Skeletal muscle satellite cell (primary cell): Measurements from ENCODE around the gene CLIC5.

ENCODE experiments used
- H3K27me3 ChIP-seq: 2 replicates; pipeline ENCODE4 v1.7.0; 2013; ENCODE audit warnings: low read length; ENCODE audit not compliant: control insufficient read depth, insufficient read depth
- H3K36me3 ChIP-seq: 2 replicates; pipeline ENCODE4 v1.7.0; 2013; ENCODE audit warnings: mild to moderate bottlenecking, control low read depth, low read length; ENCODE audit not compliant: insufficient read depth
- H3K4me1 ChIP-seq: 2 replicates; pipeline ENCODE4 v1.7.0; 2013; ENCODE audit warnings: low read length; ENCODE audit not compliant: control insufficient read depth, insufficient read depth
- H3K4me2 ChIP-seq: 2 replicates; pipeline ENCODE4 v1.7.0; 2013; ENCODE audit warnings: mild to moderate bottlenecking, low read length
- H3K4me3 ChIP-seq: 2 replicates; pipeline ENCODE4 v1.7.0; 2013; ENCODE audit warnings: low read length
- H3K9ac ChIP-seq: 2 replicates; pipeline ENCODE4 v1.7.0; 2013; ENCODE audit warnings: mild to moderate bottlenecking, low read depth, low read length, moderate library complexity
- H3K9me3 ChIP-seq: replicated peaks from 2 replicates; pipeline ENCODE4 v1.7.0; 2013; ENCODE audit warnings: mild to moderate bottlenecking, control low read depth, low read length

The CLIC5 gene

GRCh38 chr6:46014046-46014445 is 1.6 kb downstream of the CLIC5 start:
- Histone ChIP-seq H3K36me3 (no peaks in the 10 kb centered on the region), H3K4me2 (no peak overlapping the region), H3K9ac (no peak overlapping the region), H3K27me3 (peaks cover 87% of the 10 kb centered on the region), H3K4me1 (peaks cover 9% of the 10 kb centered on the region), H3K4me3 (no peak overlapping the region), H3K9me3 (no peaks in the 10 kb centered on the region)

- Histone ChIP-seq H3K4me1 (peaks cover 9% of the 10 kb centered on the region), H3K4me3 (no peak overlapping the region), H3K27me3 (peaks cover 90% of the 10 kb centered on the region), H3K9me3 (no peaks in the 10 kb centered on the region), H3K36me3 (no peaks in the 10 kb centered on the region), H3K4me2 (no peak overlapping the region), H3K9ac (no peak overlapping the region)
Measured at GRCh38 chr6:46013639-46014038, 2.0 kb downstream of the CLIC5 start.

GRCh38 chr6:46012834-46013233 is 2.8 kb downstream of the CLIC5 start:
- H3K4me1 ChIP-seq, result peaks cover 9% of the 10 kb centered on the region
- no peak overlapping the region for H3K9ac ChIP-seq
- H3K27me3 ChIP-seq, result peaks cover 88% of the 10 kb centered on the region
- H3K4me2 ChIP-seq, result no peak overlapping the region
- no peak overlapping the region for H3K4me3 ChIP-seq
- no peaks in the 10 kb centered on the region for H3K9me3 ChIP-seq
- no peaks in the 10 kb centered on the region for H3K36me3 ChIP-seq

GRCh38 chr6:46011188-46012085 is 4.2 kb downstream of the CLIC5 start:
- Histone ChIP-seq H3K9me3 (no peaks in the 10 kb centered on the region), H3K4me2 (no peak overlapping the region), H3K36me3 (no peaks in the 10 kb centered on the region), H3K4me1 (peaks cover 9% of the 10 kb centered on the region), H3K9ac (no peak overlapping the region), H3K27me3 (peaks cover 80% of the 10 kb centered on the region), H3K4me3 (no peak overlapping the region)

- no peaks in the 10 kb centered on the region for H3K36me3 ChIP-seq
- no peaks in the 10 kb centered on the region for H3K9me3 ChIP-seq
- H3K4me1 ChIP-seq, result peaks cover 9% of the 10 kb centered on the region
- no peak overlapping the region for H3K9ac ChIP-seq
- H3K4me2 ChIP-seq, result no peak overlapping the region
- H3K27me3 ChIP-seq, result peaks cover 75% of the 10 kb centered on the region
- H3K4me3 ChIP-seq, result no peak overlapping the region
Measured at GRCh38 chr6:46010771-46011170, 4.9 kb downstream of the CLIC5 start.

GRCh38 chr6:46010270-46010669 is 5.4 kb downstream of the CLIC5 start:
- H3K36me3 ChIP-seq, result no peaks in the 10 kb centered on the region
- H3K27me3 ChIP-seq, result peaks cover 73% of the 10 kb centered on the region
- H3K4me1 ChIP-seq, result peaks cover 4% of the 10 kb centered on the region
- H3K4me3 ChIP-seq, result no peak overlapping the region
- no peaks in the 10 kb centered on the region for H3K9me3 ChIP-seq
- no peak overlapping the region for H3K9ac ChIP-seq
- no peak overlapping the region for H3K4me2 ChIP-seq

GRCh38 chr6:46002264-46002663 is 13.4 kb downstream of the CLIC5 start:
- H3K4me1 ChIP-seq, result no peaks in the 10 kb centered on the region
- H3K4me2 ChIP-seq, result no peak overlapping the region
- no peak overlapping the region for H3K4me3 ChIP-seq
- no peaks in the 10 kb centered on the region for H3K9me3 ChIP-seq
- H3K9ac ChIP-seq, result no peak overlapping the region
- peaks cover 49% of the 10 kb centered on the region for H3K27me3 ChIP-seq
- no peaks in the 10 kb centered on the region for H3K36me3 ChIP-seq

- H3K36me3 ChIP-seq, result no peaks in the 10 kb centered on the region
- peaks cover 47% of the 10 kb centered on the region for H3K27me3 ChIP-seq
- no peaks in the 10 kb centered on the region for H3K9me3 ChIP-seq
- H3K4me3 ChIP-seq, result no peak overlapping the region
- no peaks in the 10 kb centered on the region for H3K4me1 ChIP-seq
- H3K9ac ChIP-seq, result no peak overlapping the region
- H3K4me2 ChIP-seq, result no peak overlapping the region
Measured at GRCh38 chr6:46000905-46001304, 14.8 kb downstream of the CLIC5 start.

- H3K4me3 ChIP-seq, result no peak overlapping the region
- no peaks in the 10 kb centered on the region for H3K9me3 ChIP-seq
- H3K4me1 ChIP-seq, result no peaks in the 10 kb centered on the region
- no peaks in the 10 kb centered on the region for H3K36me3 ChIP-seq
- H3K9ac ChIP-seq, result no peak overlapping the region
- peaks cover 34% of the 10 kb centered on the region for H3K27me3 ChIP-seq
- no peak overlapping the region for H3K4me2 ChIP-seq
Measured at GRCh38 chr6:45998524-45998923, 17.1 kb downstream of the CLIC5 start.

GRCh38 chr6:45997875-45998506 is 17.7 kb downstream of the CLIC5 start:
- Histone ChIP-seq H3K36me3 (no peaks in the 10 kb centered on the region), H3K4me3 (no peak overlapping the region), H3K9ac (no peak overlapping the region), H3K4me1 (no peaks in the 10 kb centered on the region), H3K4me2 (no peak overlapping the region), H3K9me3 (no peaks in the 10 kb centered on the region), H3K27me3 (peaks cover 32% of the 10 kb centered on the region)

GRCh38 chr6:45991189-45991588 is 24.5 kb downstream of the CLIC5 start:
- Histone ChIP-seq H3K36me3 (no peaks in the 10 kb centered on the region), H3K4me1 (no peaks in the 10 kb centered on the region), H3K4me3 (no peak overlapping the region), H3K4me2 (no peak overlapping the region), H3K9ac (no peak overlapping the region), H3K9me3 (no peaks in the 10 kb centered on the region), H3K27me3 (peaks cover 10% of the 10 kb centered on the region)

GRCh38 chr6:45990162-45990561 is 25.5 kb downstream of the CLIC5 start:
- no peaks in the 10 kb centered on the region for H3K4me1 ChIP-seq
- H3K27me3 ChIP-seq, result peaks cover 10% of the 10 kb centered on the region
- H3K36me3 ChIP-seq, result no peaks in the 10 kb centered on the region
- no peak overlapping the region for H3K4me2 ChIP-seq
- H3K9ac ChIP-seq, result no peak overlapping the region
- no peaks in the 10 kb centered on the region for H3K9me3 ChIP-seq
- no peak overlapping the region for H3K4me3 ChIP-seq
